GM19395 (cell line): ENCODE results near the gene HLA-DOA.

Experiments used
- ATAC-seq: cut with Tn5 transposase; IDR thresholded peaks from one replicate; pipeline ENCODE4 v1.9.1; 2021; ENCODE audit warnings: mild to moderate bottlenecking, moderate library complexity; ENCODE audit not compliant: unreplicated experiment

Gene HLA-DOA

DNA sequence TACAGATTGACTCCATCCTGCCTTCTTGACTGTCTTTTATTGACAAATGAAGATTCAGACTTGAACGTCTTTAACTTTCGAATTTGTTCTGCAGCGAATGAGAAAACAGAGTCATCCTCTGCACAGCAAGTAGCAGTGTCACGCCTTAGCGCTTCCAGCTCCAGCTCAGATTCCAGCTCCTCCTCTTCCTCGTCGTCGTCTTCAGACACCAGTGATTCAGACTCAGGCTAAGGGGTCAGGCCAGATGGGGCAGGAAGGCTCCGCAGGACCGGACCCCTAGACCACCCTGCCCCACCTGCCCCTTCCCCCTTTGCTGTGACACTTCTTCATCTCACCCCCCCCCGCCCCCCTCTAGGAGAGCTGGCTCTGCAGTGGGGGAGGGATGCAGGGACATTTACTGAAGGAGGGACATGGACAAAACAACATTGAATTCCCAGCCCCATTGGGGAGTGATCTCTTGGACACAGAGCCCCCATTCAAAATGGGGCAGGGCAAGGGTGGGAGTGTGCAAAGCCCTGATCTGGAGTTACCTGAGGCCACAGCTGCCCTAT is 28.8 kb downstream of the HLA-DOA start:
- ATAC-seq: no peak

GRCh38 chr6:32979720-32980487 is 29.5 kb downstream of the HLA-DOA start:
- ATAC-seq: no peak

DNA sequence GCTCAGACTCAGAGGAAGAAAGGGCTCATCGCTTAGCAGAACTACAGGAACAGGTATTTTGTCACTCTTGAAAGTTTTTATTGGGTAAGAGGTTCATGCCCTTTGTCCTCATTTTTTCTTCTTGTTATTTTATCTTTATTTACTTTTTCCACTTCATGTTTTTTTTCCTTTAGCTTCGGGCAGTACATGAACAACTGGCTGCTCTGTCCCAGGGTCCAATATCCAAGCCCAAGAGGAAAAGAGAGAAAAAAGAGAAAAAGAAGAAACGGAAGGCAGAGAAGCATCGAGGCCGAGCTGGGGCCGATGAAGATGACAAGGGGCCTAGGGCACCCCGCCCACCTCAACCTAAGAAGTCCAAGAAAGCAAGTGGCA is 31.5 kb downstream of the HLA-DOA start:
- no peak for ATAC-seq

GRCh38 chr6:32977272-32977952 is 32.0 kb downstream of the HLA-DOA start:
- ATAC-seq: no peak

- ATAC-seq: no peak
Observed at GRCh38 chr6:32976334-32977069, 32.9 kb downstream of the HLA-DOA start.

- ATAC-seq: no peak
Observed at GRCh38 chr6:32975886-32976285, 33.5 kb downstream of the HLA-DOA start.

DNA sequence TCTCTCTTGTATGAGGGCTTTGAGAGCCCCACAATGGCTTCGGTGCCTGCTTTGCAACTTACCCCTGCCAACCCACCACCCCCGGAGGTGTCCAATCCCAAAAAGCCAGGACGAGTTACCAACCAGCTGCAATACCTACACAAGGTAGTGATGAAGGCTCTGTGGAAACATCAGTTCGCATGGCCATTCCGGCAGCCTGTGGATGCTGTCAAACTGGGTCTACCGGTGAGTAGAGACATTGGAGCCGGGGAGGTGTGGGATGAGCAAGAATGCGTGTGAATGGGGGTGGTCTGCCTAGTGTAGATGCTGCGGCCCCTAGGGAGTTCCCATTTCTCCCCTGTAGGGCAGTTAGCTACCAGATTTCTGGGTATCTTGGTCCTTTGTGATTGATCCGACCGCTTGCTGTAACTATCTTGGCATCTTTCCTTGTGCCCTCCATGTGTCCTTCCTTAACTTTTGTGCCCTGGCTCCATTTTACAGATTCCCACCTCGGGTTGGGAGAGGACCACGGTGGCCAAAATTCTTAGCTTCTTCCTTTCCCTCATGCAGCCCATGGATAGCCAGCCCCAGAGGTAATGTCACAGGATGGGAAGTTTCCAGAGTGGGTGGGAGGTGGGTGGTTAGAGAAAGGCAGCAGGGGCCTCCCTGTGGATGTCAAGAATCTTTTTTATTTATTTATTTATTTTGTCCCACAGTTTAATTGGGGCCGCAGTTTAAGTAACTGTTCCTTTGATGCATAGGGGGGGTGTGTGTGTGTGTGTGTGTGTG is 34.7 kb downstream of the HLA-DOA start:
- ATAC-seq: no peak

DNA sequence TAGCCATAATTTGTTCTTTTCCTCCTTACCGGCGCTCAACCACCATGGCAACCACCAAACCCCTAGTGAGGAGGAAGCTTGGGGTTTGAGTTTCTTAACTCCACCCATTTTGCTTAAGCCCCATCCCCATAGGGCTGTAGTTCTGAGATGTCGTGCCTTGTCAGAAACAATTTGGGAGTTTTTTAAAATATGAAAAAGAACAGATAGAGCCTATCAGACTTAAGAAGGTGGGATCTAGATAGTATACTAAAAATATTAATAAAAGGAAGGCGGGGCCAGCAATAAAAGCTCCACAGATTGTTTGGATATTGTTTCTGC is 35.4 kb downstream of the HLA-DOA start:
- no peak for ATAC-seq

- ATAC-seq: no peak
Observed at GRCh38 chr6:32973144-32974015, 36.0 kb downstream of the HLA-DOA start.

GRCh38 chr6:32972353-32973143 is 36.8 kb downstream of the HLA-DOA start:
- ATAC-seq: peak; percentile 6

DNA sequence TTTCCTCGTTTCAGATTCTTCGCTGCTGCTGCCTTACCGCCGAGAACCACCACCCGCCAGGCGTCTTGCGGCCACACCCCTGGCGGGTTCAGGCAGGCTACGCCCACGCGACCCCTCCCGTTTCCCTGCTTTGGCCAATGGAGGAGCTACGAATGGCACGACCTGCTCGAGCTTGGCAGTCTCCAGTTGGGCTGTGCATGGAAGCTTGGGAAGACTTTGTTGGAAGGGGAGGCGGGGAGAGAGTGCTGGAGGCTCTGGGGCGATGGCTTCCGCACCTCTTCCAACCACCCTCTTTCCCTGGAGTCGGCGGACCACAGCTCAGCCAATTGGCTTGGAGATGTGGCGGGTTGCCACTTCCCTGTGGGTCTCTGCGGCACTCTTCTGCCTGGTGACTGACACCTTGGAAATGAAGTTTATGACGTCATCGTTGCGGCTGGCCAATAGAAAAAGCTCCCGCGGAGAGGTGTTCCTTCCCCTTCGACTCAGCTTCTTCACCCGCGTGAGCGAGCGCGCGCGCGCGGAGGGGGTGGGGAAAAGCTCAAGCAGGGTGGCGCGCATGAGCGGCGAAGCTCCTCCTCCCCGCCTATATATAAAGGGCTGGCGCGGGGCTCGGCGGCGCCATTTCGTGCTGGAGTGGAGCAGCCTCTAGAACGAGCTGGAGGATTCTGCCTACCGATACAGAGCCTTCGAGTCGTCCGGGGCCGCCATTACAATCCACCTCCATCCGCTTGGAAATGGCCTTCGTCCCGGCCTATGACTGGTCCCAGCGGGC is 37.6 kb downstream of the HLA-DOA start:
- ATAC-seq: peak; percentile 58

- ATAC-seq: no peak
Observed at GRCh38 chr6:32971242-32971580, 38.2 kb downstream of the HLA-DOA start.

DNA sequence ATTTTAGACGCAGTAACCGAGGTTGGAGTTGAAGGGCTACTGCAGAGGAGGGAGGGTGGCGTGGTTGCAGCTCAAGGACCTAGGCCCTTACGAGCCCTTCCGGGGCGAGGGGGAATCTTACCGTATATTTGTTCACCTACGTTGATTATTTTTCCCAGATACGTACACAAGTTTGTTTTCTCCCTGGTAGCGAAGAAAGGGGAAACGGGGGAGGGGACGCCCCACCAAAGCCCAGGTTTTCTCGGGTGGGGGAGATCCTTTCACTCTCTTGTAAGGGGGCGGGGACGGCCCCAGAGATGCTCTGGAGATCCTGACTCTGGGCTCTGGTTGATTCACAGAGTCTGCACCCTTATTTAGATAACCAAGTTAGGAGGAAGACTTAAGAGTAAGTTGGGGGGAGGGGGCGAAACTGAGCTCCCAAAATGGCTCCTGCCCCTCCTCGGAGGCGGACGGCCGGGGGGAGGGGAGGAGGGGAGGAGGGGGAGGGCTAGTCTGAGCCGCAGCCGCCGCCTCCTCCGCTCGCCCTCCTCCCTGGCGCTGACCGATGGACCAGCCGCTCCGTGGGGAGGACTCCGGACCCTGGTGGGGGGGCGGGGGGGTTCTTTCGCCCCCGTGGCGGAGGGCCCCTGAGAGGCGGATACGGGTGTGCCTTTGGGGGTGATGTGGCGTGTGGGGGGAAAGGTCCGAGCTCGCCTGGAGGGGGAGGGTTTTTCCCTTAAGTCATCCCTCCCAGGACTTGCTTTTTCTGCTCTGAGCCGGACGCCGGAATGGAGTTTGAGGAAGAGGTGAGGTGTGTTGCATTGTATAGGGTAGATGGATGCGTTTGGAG is 38.8 kb downstream of the HLA-DOA start:
- ATAC-seq: no peak

DNA sequence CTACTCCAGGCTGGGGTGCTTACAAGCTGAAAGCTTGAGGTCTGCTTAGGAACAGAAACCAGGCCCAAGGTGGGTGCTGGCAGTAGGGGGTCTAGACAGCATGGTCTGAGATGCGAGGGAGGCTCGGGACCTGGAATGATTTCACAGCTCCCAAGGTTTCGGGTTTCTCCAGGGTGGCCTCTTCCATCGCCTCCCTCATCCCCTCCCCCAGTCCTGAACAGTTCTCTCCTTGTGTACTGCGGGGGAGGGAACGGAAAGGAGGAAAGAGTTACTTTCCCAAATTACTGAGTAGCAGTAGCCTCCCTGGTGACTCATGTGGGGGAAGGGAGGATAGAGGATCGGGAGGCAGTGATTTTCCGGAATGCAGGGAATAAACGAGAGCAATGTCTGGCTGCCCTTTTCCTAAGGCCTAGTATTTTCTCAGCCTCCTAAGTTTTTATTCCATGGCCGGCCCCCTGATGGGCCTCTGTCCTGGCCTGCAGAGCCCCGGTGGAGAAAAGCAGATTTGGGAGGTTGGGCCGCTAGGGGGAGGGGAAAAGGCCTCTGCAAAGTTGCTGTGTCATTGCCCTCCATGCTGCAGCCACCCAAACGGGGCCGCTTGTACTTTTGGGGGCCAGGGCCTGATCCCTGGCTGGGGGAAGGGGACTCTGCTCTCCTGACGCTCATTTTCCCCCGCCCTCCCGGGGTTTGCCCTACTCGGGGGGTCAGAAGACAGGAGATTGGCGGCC is 39.5 kb downstream of the HLA-DOA start:
- ATAC-seq: no peak

DNA sequence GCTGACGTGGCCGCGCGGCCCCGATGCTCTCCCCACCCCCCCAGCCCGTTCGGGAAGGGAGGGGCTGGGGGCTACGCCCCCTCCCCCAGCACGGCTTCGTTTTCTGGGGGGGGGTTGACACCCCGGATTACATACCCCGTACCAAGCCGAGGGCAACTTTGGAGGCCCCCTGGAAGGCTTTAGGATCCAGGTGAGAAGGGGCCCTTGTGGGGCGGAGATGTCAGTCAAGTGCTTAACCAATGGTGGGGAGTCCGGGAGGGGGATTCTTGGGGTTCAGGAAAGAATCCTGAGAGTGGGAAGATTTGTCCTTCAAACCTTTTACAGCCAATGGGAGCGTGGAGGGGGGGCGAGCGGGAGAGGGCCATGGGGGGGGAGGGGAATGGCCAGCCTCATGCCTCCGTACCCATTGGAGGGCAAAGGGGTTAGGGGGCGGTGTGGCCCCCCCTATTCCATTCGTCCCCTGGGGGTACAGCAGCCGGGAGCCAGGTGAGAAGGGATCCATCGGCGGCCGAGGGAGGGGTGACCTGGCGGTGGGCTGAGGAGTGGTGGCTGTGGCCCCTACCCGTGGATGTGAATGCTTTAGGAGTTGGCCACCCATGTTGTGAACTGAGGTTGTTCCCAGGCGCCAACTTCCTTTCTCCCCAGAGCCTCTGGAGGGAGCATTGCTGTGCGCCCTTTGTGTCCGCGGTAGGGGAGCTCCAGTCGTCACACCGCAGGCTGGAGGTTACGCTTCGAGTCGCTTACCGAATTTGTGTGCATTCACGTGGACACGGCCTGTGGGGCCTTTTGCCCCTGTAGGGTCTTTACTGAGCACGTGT is 40.3 kb downstream of the HLA-DOA start:
- ATAC-seq: no peak
